IPS-15b (cell line): ENCODE measurements around the gene AUTS2.

Experiments used
- H3K27me3 ChIP-seq: one replicate; pipeline ENCODE4 v1.6.1; 2013; ENCODE audit warnings: low read length; ENCODE audit not compliant: control insufficient read depth, insufficient read depth
- H3K36me3 ChIP-seq: one replicate; pipeline ENCODE4 v1.6.1; 2013; ENCODE audit warnings: low read length; ENCODE audit not compliant: control insufficient read depth, insufficient read depth
- H3K4me1 ChIP-seq: one replicate; pipeline ENCODE4 v1.6.1; 2013; ENCODE audit warnings: mild to moderate bottlenecking, low read length; ENCODE audit not compliant: control insufficient read depth, insufficient read depth
- H3K4me3 ChIP-seq: one replicate; pipeline ENCODE4 v1.5.1; 2013; ENCODE audit warnings: low read depth, low read length
- H3K9ac ChIP-seq: one replicate; pipeline ENCODE4 v1.6.1; 2013; ENCODE audit warnings: low read depth, mild to moderate bottlenecking, low read length
- H3K9me3 ChIP-seq: one replicate; pipeline ENCODE4 v1.6.1; 2013; ENCODE audit warnings: mild to moderate bottlenecking, low read length; ENCODE audit not compliant: control insufficient read depth, insufficient read depth

AUTS2 gene

DNA sequence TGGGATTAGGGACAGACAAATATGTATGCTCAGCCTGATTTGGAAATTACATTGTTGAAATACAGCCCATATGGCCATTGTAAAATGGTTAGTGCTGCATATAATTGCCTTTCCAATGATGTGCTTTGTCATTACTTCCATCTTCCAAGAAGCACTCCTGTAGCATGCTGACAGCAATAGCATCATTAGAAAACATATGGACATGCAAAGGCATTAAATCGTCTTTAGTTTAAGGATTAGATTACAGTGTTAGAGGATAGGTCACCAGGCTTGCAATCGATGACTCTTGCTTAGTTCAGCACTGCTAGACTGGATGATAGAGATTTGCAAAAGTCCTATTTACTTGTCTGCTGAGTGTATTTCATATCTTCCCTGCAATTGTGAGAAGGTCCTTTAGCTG, 17.4 kb downstream of the AUTS2 start:
- peaks cover 29% of the 10 kb centered on the region for H3K4me1 ChIP-seq
- no peak overlapping the region for H3K9ac ChIP-seq
- no peaks in the 10 kb centered on the region for H3K9me3 ChIP-seq
- no peaks in the 10 kb centered on the region for H3K36me3 ChIP-seq
- H3K27me3 ChIP-seq, result peaks cover 98% of the 10 kb centered on the region
- H3K4me3 ChIP-seq, result no peak overlapping the region

DNA sequence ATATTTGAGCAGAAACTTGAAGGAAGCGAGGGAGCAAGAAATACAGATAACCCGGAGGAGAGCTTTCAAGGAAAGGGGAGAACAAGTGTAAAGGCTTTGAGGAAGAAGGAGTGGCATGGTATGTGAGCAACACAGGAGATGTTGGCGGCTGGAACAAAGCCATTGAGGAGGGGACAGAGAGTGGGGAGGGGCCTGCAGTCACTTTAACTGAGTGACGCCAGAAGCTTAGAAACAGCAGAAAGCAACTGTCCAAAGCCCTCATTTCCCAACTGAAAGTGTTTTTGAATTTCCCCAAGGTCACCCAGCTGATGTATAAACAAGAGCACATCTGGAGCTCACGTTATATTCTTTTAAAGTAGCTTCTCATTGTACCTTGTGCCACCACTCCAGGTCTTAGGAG, 19.1 kb downstream of the AUTS2 start:
- peaks cover 32% of the 10 kb centered on the region for H3K4me1 ChIP-seq
- peaks cover 100% of the 10 kb centered on the region for H3K27me3 ChIP-seq
- no peaks in the 10 kb centered on the region for H3K9me3 ChIP-seq
- H3K36me3 ChIP-seq, result no peaks in the 10 kb centered on the region
- no peak overlapping the region for H3K4me3 ChIP-seq
- H3K9ac ChIP-seq, result no peak overlapping the region

DNA sequence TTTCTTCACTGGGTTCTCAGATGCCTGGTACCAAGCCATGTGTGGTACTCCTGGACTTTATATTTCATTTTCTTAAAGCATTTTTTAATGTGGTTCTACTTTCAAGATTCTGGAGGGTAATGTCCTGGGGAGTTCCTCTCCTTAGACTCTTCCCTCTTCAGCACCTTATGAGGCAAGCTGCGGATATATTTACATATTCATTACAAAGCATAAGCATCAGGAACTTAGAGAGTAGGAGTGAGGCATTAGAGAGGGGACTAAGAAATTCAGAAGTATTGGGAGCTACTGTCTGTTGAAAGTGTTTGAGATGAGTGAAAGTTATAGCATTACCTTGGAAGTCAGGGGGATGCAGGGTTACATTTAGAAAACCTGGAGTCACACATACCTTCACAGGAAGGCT, 20.8 kb downstream of the AUTS2 start:
- H3K4me1 ChIP-seq, result peaks cover 29% of the 10 kb centered on the region
- no peak overlapping the region for H3K9ac ChIP-seq
- no peaks in the 10 kb centered on the region for H3K9me3 ChIP-seq
- H3K4me3 ChIP-seq, result no peak overlapping the region
- H3K27me3 ChIP-seq, result peaks cover 100% of the 10 kb centered on the region
- no peaks in the 10 kb centered on the region for H3K36me3 ChIP-seq

DNA sequence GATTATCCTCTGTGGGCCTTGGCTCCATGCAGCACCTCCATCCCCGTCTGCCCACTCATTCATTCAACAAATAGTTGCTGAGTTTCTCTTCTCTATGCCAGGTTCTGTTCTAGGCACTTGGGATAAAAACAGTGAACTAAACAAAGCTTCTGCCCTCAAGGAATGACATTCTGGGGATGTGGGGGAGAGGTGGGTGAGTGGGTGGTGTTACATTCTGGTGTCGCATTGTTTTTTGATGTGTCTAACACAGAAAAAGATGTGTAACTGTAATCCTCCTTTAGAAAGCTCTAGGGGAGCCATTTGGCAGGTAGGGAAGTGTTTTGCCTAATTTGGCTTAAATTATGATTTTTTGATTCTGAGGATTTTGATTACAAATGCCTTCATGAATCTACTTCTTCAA, 21.4 kb downstream of the AUTS2 start:
- H3K27me3 ChIP-seq, result peaks cover 100% of the 10 kb centered on the region
- no peak overlapping the region for H3K4me3 ChIP-seq
- peaks cover 29% of the 10 kb centered on the region for H3K4me1 ChIP-seq
- H3K36me3 ChIP-seq, result no peaks in the 10 kb centered on the region
- H3K9me3 ChIP-seq, result no peaks in the 10 kb centered on the region
- no peak overlapping the region for H3K9ac ChIP-seq

DNA sequence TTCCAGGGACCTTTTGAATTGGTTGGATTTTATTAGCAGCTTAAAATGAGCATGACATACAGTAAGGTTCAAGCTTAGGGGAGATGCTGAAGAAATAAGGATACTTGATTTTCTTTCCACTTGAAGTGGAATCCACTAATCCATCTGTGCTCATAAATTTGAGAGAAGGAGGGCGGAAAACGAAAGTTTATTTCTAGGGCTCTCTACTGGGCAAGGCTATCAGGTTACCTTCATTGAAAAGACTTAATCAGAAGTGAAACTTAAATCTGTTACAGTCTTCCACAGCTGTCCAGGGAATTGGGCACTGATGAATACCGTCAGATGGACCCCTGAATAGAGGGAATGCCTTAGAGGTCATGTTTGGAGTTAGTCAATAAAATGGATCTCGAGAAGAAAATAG, 21.8 kb downstream of the AUTS2 start:
- H3K4me1 ChIP-seq, result peaks cover 29% of the 10 kb centered on the region
- no peaks in the 10 kb centered on the region for H3K36me3 ChIP-seq
- H3K9ac ChIP-seq, result no peak overlapping the region
- H3K9me3 ChIP-seq, result no peaks in the 10 kb centered on the region
- peaks cover 100% of the 10 kb centered on the region for H3K27me3 ChIP-seq
- H3K4me3 ChIP-seq, result no peak overlapping the region

DNA sequence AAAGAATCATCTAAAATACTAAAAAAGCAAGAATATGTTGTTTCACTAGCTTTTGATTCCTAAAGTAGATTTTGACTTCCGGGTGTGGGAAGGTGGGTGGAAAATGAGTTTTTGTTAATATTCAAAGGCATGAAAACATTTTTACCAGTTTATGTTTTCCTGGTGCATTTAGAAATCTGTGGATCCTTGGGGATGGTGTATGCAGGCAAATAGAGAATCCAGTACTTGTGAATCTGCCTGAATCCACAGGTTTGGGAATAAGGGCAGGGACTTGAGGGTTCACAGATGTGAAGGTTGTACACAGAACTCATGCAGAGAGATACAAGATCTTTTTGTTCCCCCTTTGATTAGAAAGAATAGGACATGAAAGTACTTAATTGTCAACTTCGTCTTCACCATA, 22.4 kb downstream of the AUTS2 start:
- H3K36me3 ChIP-seq, result no peaks in the 10 kb centered on the region
- peaks cover 29% of the 10 kb centered on the region for H3K4me1 ChIP-seq
- H3K9me3 ChIP-seq, result no peaks in the 10 kb centered on the region
- no peak overlapping the region for H3K9ac ChIP-seq
- peaks cover 100% of the 10 kb centered on the region for H3K27me3 ChIP-seq
- H3K4me3 ChIP-seq, result no peak overlapping the region

DNA sequence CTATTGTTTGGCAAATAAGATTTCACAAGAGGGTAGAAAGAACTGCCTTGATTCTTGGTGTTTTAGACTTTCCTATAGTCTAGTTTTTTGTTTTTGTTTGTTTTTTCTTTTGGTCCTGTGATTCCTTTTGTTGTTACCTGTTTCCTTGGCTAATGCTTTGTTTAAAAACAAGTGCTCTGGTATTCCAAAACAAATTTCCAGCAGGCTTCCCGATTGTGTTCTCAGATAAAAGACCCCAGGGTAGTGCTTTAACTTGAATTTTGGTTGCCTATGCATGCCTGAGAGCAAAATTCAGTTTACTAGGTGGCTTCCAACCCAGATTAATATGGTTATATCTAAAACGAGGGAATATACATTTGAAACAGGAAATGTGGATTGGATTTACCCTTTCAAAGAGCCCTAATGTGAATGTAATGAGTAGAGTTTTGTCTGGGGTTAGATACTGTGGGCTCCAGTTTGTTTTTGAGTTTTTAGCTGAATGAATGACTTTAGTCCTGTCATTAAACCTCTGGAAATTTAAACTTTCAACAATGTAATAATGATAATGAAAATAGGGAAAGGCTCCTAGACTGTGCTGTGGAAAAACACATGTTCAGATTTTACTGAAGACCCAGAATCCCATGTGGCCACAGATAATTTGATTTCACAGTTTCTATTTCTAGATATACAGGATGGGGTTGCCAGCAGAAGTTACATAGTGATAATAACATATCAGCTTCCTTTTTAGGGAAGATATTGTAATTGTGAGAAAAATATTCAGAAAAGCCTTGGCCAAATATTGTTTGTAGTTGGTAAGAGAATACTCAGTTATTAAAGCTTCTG, 23.9 kb downstream of the AUTS2 start:
- H3K36me3 ChIP-seq, result no peaks in the 10 kb centered on the region
- no peak overlapping the region for H3K9ac ChIP-seq
- H3K27me3 ChIP-seq, result peaks cover 97% of the 10 kb centered on the region
- peaks cover 23% of the 10 kb centered on the region for H3K4me1 ChIP-seq
- H3K9me3 ChIP-seq, result no peaks in the 10 kb centered on the region
- no peak overlapping the region for H3K4me3 ChIP-seq

DNA sequence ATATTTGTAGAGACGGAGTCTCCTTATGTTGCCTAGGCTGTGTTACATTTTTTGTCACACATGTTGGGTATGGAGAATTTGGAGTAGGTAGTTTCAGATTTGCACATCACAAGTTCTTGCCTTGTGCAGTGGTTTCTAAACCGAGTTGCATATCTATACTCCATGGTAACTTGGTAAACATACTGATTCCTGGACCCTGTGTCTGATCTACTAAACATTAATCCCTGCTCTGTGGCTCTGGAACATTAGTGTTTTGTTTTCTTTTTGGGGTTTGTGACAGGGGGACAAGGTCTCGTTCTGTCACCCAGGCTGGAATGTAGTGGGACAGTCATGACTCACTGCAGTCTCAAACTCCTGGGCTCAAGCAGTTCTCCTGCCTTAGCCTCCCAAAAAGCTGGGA, 24.7 kb downstream of the AUTS2 start:
- H3K36me3 ChIP-seq, result no peaks in the 10 kb centered on the region
- H3K27me3 ChIP-seq, result peaks cover 97% of the 10 kb centered on the region
- no peak overlapping the region for H3K9ac ChIP-seq
- H3K4me3 ChIP-seq, result no peak overlapping the region
- H3K4me1 ChIP-seq, result peaks cover 16% of the 10 kb centered on the region
- no peaks in the 10 kb centered on the region for H3K9me3 ChIP-seq

DNA sequence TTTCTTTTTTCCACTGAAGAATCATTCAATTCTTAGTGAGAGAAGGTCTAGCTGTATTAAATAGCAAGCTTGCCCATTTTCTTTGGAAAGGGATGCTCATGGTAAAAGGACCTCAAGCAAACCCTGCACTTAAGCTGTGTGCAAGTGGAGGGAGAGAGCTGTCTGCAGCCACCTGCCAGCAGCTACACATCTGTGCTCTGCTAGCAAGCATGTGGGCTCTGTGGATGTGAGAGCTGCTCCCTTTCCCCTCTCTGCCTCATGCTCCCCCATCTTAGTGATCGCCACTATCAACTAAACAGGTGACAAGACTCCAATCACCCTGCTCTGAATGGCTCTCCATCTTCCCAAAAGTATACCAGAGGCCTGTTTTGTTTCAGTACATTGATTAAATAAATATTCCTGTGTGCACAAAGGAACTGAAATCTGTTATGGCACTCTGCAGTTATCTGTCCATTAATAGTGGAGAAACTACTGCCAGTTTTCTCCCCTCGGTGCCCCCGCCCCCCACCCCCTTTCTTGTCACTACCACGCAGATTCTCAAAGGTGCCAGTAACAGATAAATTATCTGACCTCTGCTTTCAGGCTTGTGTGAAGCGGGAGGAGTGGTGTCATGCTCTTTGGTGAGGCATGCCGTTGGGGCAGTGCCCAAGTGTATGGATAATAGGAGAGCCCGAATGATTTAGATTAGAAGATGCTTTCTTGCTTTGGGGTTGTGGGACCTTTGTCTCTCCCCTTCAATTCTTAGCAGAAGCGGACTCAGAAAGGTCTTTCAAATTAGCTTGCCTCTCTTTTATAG, 26.4 kb downstream of the AUTS2 start:
- H3K9me3 ChIP-seq, result no peaks in the 10 kb centered on the region
- peaks cover 4% of the 10 kb centered on the region for H3K4me1 ChIP-seq
- H3K36me3 ChIP-seq, result no peaks in the 10 kb centered on the region
- peaks cover 95% of the 10 kb centered on the region for H3K27me3 ChIP-seq
- H3K9ac ChIP-seq, result no peak overlapping the region
- H3K4me3 ChIP-seq, result no peak overlapping the region

DNA sequence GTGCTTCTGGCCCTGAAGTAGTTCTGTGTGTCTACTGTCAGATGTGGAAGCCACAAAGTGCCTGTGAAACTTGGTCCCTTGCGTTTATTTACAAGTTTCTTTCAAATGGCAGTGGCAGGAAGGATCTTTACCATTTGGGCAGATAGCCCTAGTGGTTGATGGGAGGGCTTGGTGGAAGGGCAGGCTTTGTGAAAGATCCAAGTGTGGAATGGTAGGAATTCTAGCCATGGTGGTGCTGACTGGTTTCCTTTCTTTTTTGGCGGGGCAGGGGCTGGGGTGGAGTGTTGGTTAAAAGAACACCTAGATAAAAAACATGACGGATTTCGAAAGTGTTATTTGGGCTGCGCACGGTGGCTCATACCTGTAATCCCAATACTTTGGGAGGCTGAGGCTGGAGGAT, 27.0 kb downstream of the AUTS2 start:
- Histone ChIP-seq H3K4me3 (no peak overlapping the region), H3K27me3 (peaks cover 93% of the 10 kb centered on the region)

DNA sequence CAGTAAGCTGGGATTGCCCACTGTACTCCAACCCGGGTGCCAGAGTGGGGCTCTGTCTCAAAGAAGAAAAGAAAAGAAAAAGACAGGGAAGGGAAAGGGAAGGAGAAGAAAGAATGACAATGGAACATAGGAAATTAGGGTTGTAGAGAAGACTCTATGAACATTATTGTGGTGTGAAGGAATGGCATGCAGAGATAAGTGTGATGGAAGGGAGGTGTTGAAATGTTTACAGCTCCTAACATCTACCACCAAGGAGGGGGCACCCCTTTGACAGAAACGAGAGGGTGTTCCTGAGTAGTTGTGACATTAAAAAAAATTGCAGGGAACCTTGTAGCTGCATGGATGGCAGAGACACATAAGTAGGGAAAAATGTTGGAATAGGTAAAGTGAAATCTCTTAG, 27.5 kb downstream of the AUTS2 start:
- Histone ChIP-seq H3K4me3 (no peak overlapping the region), H3K27me3 (peaks cover 88% of the 10 kb centered on the region), H3K9ac (no peak overlapping the region), H3K9me3 (no peaks in the 10 kb centered on the region), H3K4me1 (peaks cover 4% of the 10 kb centered on the region), H3K36me3 (no peaks in the 10 kb centered on the region)

More for the DNA sequence above, 27.0 kb downstream of the AUTS2 start:
- Histone ChIP-seq H3K9me3 (no peaks in the 10 kb centered on the region), H3K9ac (no peak overlapping the region), H3K4me1 (peaks cover 4% of the 10 kb centered on the region), H3K36me3 (no peaks in the 10 kb centered on the region)

DNA sequence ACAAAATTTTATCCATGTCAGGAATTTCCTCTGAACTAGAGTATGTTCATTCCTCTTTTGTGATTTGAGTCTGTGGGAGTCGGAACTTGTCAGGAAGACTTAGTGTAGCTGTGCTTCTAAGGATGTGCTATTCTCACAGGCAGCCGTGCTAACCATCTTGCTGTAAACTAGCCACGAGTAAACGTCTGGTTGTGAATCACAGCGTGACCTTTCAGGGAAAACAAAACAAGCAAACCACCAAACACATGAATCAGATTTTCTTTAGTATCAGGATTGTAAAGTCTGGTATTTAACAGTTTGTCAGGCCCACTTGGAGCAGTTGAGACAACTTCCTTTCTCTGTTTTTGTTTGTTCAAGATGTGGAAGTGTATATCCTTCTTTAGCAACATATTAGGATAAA, 32.0 kb downstream of the AUTS2 start:
- Histone ChIP-seq H3K36me3 (no peaks in the 10 kb centered on the region), H3K27me3 (peaks cover 50% of the 10 kb centered on the region), H3K4me1 (peaks cover 8% of the 10 kb centered on the region), H3K4me3 (no peak overlapping the region), H3K9ac (no peak overlapping the region), H3K9me3 (no peaks in the 10 kb centered on the region)
